NB4 (cell line): Measurements from ENCODE around the gene CCDC88C.

ENCODE experiments used
- DNase-seq: peaks from one replicate; pipeline ENCODE4 v3.0.0; 2010; ENCODE audit warnings: low read depth
- H3K4me3 ChIP-seq: one replicate; pipeline ENCODE4 v1.5.1; 2011; ENCODE audit warnings: mild to moderate bottlenecking, low read depth, low read length, moderate library complexity
- CTCF ChIP-seq: IDR thresholded peaks from one replicate; pipeline ENCODE4 v1.5.1; 2012; ENCODE audit warnings: low read depth, low read length
- MAX ChIP-seq: IDR thresholded peaks from 2 replicates; pipeline ENCODE4 v1.6.1; 2011; ENCODE audit warnings: low read depth, low read length
- MYC ChIP-seq: IDR thresholded peaks from 2 replicates; pipeline ENCODE4 v1.6.1; 2011; ENCODE audit warnings: low read depth, low read length
- POLR2A ChIP-seq: IDR thresholded peaks from 2 replicates; pipeline ENCODE4 v1.6.1; 2011; ENCODE audit warnings: mild to moderate bottlenecking; ENCODE audit not compliant: insufficient read length; ENCODE audit errors: extremely low read depth

Gene CCDC88C

GRCh38 chr14:91417120-91417982 lies at the start of gene CCDC88C:
CCDC88C (minus strand) TSS chr14:91417820; CDS start chr14:91417690, 130 bp downstream.
- peak; percentile 84 for DNase-seq
- peak within 1 kb of the TSS; percentile 76 for H3K4me3 ChIP-seq
- TF ChIP-seq CTCF (no peak), POLR2A (no peak), MAX (no peak), MYC (no peak)

- no peak for DNase-seq
- TF ChIP-seq CTCF: no peak
- no peak for TF ChIP-seq MAX
- TF ChIP-seq POLR2A: no peak
- TF ChIP-seq MYC: no peak
- H3K4me3 ChIP-seq: no peak overlapping the region
Observed at GRCh38 chr14:91466192-91466591, 48.6 kb upstream of the CCDC88C start.

- DNase-seq: no peak
- no peak for TF ChIP-seq CTCF
- TF ChIP-seq POLR2A: no peak
- TF ChIP-seq MAX: no peak
- no peak overlapping the region for H3K4me3 ChIP-seq
Observed at GRCh38 chr14:91464615-91465205, 47.1 kb upstream of the CCDC88C start.

GRCh38 chr14:91458612-91459011 lies 41.0 kb upstream of the CCDC88C start:
- no peak for TF ChIP-seq MAX
- TF ChIP-seq CTCF: no peak
- no peak for TF ChIP-seq MYC
- no peak for TF ChIP-seq POLR2A
- no peak for DNase-seq
- no peak overlapping the region for H3K4me3 ChIP-seq

- DNase-seq: no peak
- no peak overlapping the region for H3K4me3 ChIP-seq
- TF ChIP-seq POLR2A (no peak), MAX (no peak), MYC (no peak)
Observed at GRCh38 chr14:91456283-91456682, 38.7 kb upstream of the CCDC88C start.

- no peak overlapping the region for H3K4me3 ChIP-seq
- no peak for TF ChIP-seq MYC
- TF ChIP-seq POLR2A: no peak
- no peak for TF ChIP-seq CTCF
- no peak for TF ChIP-seq MAX
- no peak for DNase-seq
Observed at GRCh38 chr14:91454580-91454979, 37.0 kb upstream of the CCDC88C start.
